Mesothelial cell of epicardium (in vitro differentiated cells): ENCODE measurements around the gene GOLGA5. TPM values are rescaled to one million over a fixed set of nuclear protein-coding genes. Genes with fewer than 3 reads are reported as not detected.
A peak's percentile ranks its signal among the peaks of the same experiment; 100 is the strongest.

Source experiments
- DNase-seq, 2 experiments: peaks; one replicate each; pipeline ENCODE4 v3.0.0; 2021; ENCODE audit warnings: low spot score in 2 of 2; ENCODE audit not compliant: unreplicated experiment in 2 of 2
- H3K27ac Mint-ChIP-seq: 2 replicates; pipeline ENCODE4 v1.8.0; 2021; ENCODE audit warnings: mixed read lengths
- H3K27me3 Mint-ChIP-seq: 2 replicates; pipeline ENCODE4 v1.8.0; 2021; ENCODE audit warnings: low read depth, mixed read lengths
- H3K36me3 Mint-ChIP-seq: 2 replicates; pipeline ENCODE4 v1.8.0; 2021; ENCODE audit warnings: mixed read lengths
- H3K4me1 Mint-ChIP-seq: 2 replicates; pipeline ENCODE4 v1.8.0; 2021; ENCODE audit warnings: mixed read lengths
- H3K4me3 Mint-ChIP-seq: 2 replicates; pipeline ENCODE4 v1.8.0; 2021; ENCODE audit warnings: mild to moderate bottlenecking, moderate library complexity, mixed read lengths
- H3K9me3 Mint-ChIP-seq: 2 replicates; pipeline ENCODE4 v1.8.0; 2021; ENCODE audit warnings: mixed read lengths
- CTCF ChIP-seq: fragments of 200-600 bp; sonication (generic); IDR thresholded peaks from one replicate; pipeline ENCODE4 v1.5.0; 2021; ENCODE audit warnings: antibody characterized with exemption; ENCODE audit not compliant: unreplicated experiment
- total RNA-seq: library from RNA; stranded (reverse); gene quantifications from 3 replicates; pipeline ENCODE4 v1.2.1, GENCODE V29; 2021

Gene GOLGA5
- total RNA-seq, 1 donor from 2014 or later: 36.3 TPM

GRCh38 chr14:92785667-92786426 lies 8.3 kb upstream of the GOLGA5 start:
- no peak for TF ChIP-seq CTCF
- peaks cover 5% of the 10 kb centered on the region for H3K36me3 Mint-ChIP-seq
- no peak overlapping the region for H3K4me3 Mint-ChIP-seq
- peak overlapping the region; percentile 1 for H3K27ac Mint-ChIP-seq
- H3K27me3 Mint-ChIP-seq: no peaks in the 10 kb centered on the region
- H3K4me1 Mint-ChIP-seq: no peaks in the 10 kb centered on the region
- peaks cover 18% of the 10 kb centered on the region for H3K9me3 Mint-ChIP-seq
- no peak for DNase-seq

GRCh38 chr14:92786427-92786756 lies 7.7 kb upstream of the GOLGA5 start:
- Mint-ChIP-seq H3K27ac (peak overlapping the region; percentile 1), H3K27me3 (no peaks in the 10 kb centered on the region), H3K36me3 (peaks cover 5% of the 10 kb centered on the region), H3K9me3 (peaks cover 21% of the 10 kb centered on the region), H3K4me3 (no peak overlapping the region), H3K4me1 (no peaks in the 10 kb centered on the region)
- no peak for DNase-seq
- no peak for TF ChIP-seq CTCF

GRCh38 chr14:92787554-92787953 lies 6.6 kb upstream of the GOLGA5 start:
- peaks cover 21% of the 10 kb centered on the region for H3K9me3 Mint-ChIP-seq
- peaks cover 5% of the 10 kb centered on the region for H3K36me3 Mint-ChIP-seq
- no peaks in the 10 kb centered on the region for H3K4me1 Mint-ChIP-seq
- H3K4me3 Mint-ChIP-seq: no peak overlapping the region
- no peaks in the 10 kb centered on the region for H3K27me3 Mint-ChIP-seq
- TF ChIP-seq CTCF: no peak
- DNase-seq: no peak
- H3K27ac Mint-ChIP-seq: no peak overlapping the region

GRCh38 chr14:92789457-92790089 lies 4.5 kb upstream of the GOLGA5 start:
- Mint-ChIP-seq H3K27ac (no peak overlapping the region), H3K4me3 (no peak overlapping the region), H3K36me3 (peaks cover 5% of the 10 kb centered on the region), H3K9me3 (peaks cover 21% of the 10 kb centered on the region), H3K27me3 (no peaks in the 10 kb centered on the region), H3K4me1 (peaks cover 11% of the 10 kb centered on the region)
- no peak for TF ChIP-seq CTCF
- DNase-seq: no peak

GRCh38 chr14:92792885-92793284 lies 1.2 kb upstream of the GOLGA5 start:
- Mint-ChIP-seq H3K9me3 (peaks cover 21% of the 10 kb centered on the region), H3K36me3 (peaks cover 8% of the 10 kb centered on the region), H3K4me1 (peaks cover 27% of the 10 kb centered on the region), H3K4me3 (no peak overlapping the region), H3K27ac (no peak overlapping the region), H3K27me3 (no peaks in the 10 kb centered on the region)
- TF ChIP-seq CTCF: no peak
- DNase-seq: no peak
